Measurements from ENCODE around the gene DPYSL3.

GRCh38 chr5:147407094-147407681, 102.7 kb downstream of the DPYSL3 start:
- TF ChIP-seq, protein P1, sequence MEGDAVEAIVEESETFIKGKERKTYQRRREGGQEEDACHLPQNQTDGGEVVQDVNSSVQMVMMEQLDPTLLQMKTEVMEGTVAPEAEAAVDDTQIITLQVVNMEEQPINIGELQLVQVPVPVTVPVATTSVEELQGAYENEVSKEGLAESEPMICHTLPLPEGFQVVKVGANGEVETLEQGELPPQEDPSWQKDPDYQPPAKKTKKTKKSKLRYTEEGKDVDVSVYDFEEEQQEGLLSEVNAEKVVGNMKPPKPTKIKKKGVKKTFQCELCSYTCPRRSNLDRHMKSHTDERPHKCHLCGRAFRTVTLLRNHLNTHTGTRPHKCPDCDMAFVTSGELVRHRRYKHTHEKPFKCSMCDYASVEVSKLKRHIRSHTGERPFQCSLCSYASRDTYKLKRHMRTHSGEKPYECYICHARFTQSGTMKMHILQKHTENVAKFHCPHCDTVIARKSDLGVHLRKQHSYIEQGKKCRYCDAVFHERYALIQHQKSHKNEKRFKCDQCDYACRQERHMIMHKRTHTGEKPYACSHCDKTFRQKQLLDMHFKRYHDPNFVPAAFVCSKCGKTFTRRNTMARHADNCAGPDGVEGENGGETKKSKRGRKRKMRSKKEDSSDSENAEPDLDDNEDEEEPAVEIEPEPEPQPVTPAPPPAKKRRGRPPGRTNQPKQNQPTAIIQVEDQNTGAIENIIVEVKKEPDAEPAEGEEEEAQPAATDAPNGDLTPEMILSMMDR (IDR thresholded peaks at IDR 0.05; ENCODE audit: low read depth, low read length), result no peak
- TF ChIP-seq POLR2A (IDR thresholded peaks at IDR 0.05; ENCODE audit: extremely low read depth, insufficient read length), result no peak

Measured in NB4 (cell line).